Large intestine (tissue), 3 donors: ENCODE data around the gene KIRREL3. TPM values are rescaled to one million over a fixed set of nuclear protein-coding genes. Genes with fewer than 3 reads are reported as not detected.

ENCODE experiments used
- DNase-seq, 2 donors: peaks; one replicate each; pipeline versions ENCODE4 v3.0.0 to v3.0.0-alpha.2; 2013
- H3K27ac ChIP-seq: one replicate; pipeline ENCODE4 v1.5.1; 2013; ENCODE audit warnings: low read length
- H3K27me3 ChIP-seq: 2 replicates; pipeline ENCODE4 v1.6.1; 2013; ENCODE audit warnings: low read length; ENCODE audit not compliant: control insufficient read depth, insufficient read depth
- H3K36me3 ChIP-seq: 2 replicates; pipeline ENCODE4 v1.6.1; 2013; ENCODE audit warnings: low read length; ENCODE audit not compliant: control insufficient read depth, insufficient read depth
- H3K4me1 ChIP-seq: one replicate; pipeline ENCODE4 v1.6.1; 2013; ENCODE audit warnings: low read length; ENCODE audit not compliant: control insufficient read depth, insufficient read depth
- H3K4me3 ChIP-seq: one replicate; pipeline ENCODE4 v1.5.1; 2013; ENCODE audit warnings: low read length
- H3K9me3 ChIP-seq: one replicate; pipeline ENCODE4 v1.6.1; 2013; ENCODE audit warnings: mild to moderate bottlenecking, low read depth, low read length, moderate library complexity; ENCODE audit not compliant: control insufficient read depth
- WGBS: methylation state at CpG from one replicate; pipeline ENCODE4 v1.1.5; 2013; ENCODE audit warnings: low lambda C conversion rate; ENCODE audit not compliant: insufficient coverage; 5-methylcytosine and 5-hydroxymethylcytosine counted together
- polyA plus RNA-seq: library from polyadenylated mRNA; unstranded; fragments of 120-200 nt; gene quantifications from one replicate; pipeline ENCODE4 v1.2.1, GENCODE V29; 2013

The KIRREL3 gene
- polyA plus RNA-seq, 1 donor: 0.96 TPM

DNA sequence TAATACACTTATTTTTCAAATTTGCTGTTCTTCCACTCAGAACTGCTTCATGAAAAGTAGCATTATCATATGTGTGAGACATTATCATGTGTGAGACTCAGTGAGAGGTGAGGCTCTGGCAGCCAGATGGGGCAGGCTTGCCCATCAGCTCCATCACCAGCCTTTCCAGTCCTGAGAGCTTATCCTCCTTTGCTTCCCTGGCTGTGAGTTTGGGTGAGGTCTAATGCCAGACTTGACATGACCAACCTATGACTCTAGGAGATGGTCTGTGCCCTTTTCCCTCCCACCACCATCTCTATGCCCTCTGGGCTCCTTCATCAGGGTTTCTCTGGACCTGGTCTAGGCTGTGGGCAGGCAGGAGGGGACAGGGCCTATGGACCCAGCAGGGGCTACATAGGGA, 145.0 kb downstream of the KIRREL3 start:
- no peak overlapping the region for H3K27ac ChIP-seq
- no peaks in the 10 kb centered on the region for H3K4me1 ChIP-seq
- no peak for DNase-seq
- no peak overlapping the region for H3K4me3 ChIP-seq
- H3K9me3 ChIP-seq: no peaks in the 10 kb centered on the region
- no peaks in the 10 kb centered on the region for H3K27me3 ChIP-seq
- no peaks in the 10 kb centered on the region for H3K36me3 ChIP-seq

DNA sequence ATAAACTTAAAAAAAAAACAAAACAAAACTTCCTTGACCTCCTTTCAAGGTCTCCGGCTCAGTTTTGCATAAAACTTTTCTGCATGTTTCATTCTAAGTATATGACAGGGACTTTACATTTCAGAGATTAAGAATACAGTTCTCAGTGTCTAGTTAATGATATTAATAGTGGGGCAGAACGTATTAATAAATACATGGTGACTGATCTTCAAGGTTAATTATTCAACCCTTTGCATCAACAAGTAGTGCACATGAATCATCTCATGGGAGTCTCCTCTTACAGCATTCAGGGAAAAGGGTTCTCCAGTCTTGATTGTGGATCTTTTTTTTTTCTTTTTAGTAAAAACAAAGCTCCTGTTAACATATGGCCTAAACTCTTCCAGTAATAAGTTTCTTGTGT, 146.8 kb downstream of the KIRREL3 start:
- Histone ChIP-seq H3K4me3 (no peak overlapping the region), H3K27ac (no peak overlapping the region), H3K36me3 (no peaks in the 10 kb centered on the region), H3K27me3 (no peaks in the 10 kb centered on the region), H3K9me3 (no peaks in the 10 kb centered on the region), H3K4me1 (no peaks in the 10 kb centered on the region)
- no peak for DNase-seq
- WGBS: 57% methylated on average over 1 of the region's 2 CpGs

DNA sequence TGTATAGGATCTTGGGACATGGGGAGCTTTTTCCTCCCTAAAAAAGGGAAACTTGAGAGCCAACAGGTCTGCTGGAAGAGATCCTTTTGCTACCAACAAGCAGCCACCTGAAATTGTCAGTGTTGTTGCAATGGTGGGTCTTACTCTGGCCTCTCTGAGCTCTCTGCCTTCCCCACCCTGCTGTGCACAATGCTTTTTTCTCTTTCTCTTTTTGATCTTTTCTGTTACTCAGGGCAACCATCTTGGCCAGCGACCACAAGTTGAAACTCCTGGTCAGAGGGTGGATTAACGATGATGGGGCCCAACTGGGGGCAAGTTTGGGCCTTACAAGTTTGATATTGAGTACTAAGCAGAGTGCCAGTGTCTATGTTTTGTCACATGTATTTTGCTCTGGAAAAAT, 155.8 kb downstream of the KIRREL3 start:
- H3K27me3 ChIP-seq: no peaks in the 10 kb centered on the region
- H3K9me3 ChIP-seq: no peaks in the 10 kb centered on the region
- H3K4me3 ChIP-seq: no peak overlapping the region
- H3K36me3 ChIP-seq: no peaks in the 10 kb centered on the region
- no peak overlapping the region for H3K27ac ChIP-seq
- DNase-seq: no peak
- no peaks in the 10 kb centered on the region for H3K4me1 ChIP-seq
- no CpG with 5 or more reads among the region's 2 CpGs for WGBS

DNA sequence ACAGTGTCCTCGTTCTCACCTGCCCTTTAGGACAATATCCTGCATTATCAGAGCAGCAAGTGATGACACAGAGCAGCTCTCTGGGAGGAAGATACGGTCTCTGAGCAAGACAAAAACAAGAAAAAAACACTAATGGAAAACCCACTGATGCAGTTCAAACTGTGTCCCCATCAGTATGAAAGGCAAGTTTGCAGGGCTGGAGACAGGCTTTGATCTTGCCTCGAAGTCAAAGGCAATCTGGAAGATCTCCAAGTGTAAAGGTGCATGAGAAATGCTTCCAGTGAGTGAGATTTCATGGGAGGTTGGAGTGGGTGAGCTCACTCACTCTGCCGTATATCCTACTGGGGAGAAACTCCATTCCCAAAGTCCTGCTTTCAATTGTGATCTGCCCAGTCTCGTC, 157.5 kb downstream of the KIRREL3 start:
- H3K36me3 ChIP-seq: no peaks in the 10 kb centered on the region
- peaks cover 2% of the 10 kb centered on the region for H3K27me3 ChIP-seq
- H3K27ac ChIP-seq: no peak overlapping the region
- WGBS: 80% methylated on average over 1 of the region's 5 CpGs
- DNase-seq: no peak
- H3K9me3 ChIP-seq: no peaks in the 10 kb centered on the region
- H3K4me1 ChIP-seq: no peaks in the 10 kb centered on the region
- H3K4me3 ChIP-seq: no peak overlapping the region

DNA sequence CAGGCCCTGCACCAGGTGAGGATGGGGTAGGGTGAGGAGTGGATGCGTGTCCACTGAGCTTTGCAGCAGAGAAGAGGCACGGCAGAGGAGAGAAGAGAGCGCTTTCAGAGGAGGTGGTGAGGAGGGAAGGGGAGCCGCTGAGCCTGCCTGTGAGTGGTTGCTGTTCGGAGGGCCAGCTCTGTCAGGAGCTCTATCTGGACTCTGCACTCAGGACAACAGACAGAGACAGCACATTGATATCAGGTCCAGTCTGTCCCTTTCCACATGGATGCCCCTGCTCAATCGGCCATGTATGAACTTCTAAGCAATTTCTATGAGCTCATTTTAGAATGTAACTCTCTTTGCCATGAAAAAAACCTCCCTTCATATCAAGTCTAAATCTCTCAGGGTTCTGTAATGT, 158.6 kb downstream of the KIRREL3 start:
- Histone ChIP-seq H3K4me1 (no peaks in the 10 kb centered on the region), H3K9me3 (no peaks in the 10 kb centered on the region), H3K27ac (no peak overlapping the region), H3K4me3 (no peak overlapping the region), H3K36me3 (no peaks in the 10 kb centered on the region), H3K27me3 (peaks cover 2% of the 10 kb centered on the region)
- no peak for DNase-seq
- no CpG with 5 or more reads among the region's 6 CpGs for WGBS

DNA sequence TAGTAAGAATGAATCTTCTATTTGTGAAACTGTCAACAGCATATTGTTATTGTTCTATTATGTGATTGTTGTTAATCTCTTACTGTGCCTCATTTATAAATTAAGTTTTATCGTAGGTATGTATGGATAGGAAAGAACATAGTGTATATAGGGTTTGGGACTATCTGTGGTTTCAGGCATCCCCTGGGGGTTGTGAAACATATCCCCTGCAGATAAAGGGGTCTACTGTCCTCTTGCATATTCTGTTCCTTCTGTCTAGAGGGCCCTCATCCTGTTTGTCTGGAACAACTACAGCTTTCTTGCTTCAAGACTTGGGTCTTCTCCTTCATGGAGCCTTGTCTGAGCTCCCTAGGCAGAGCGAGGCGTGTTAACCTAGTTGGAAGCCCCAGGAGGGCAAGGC, 159.6 kb downstream of the KIRREL3 start:
- no peak overlapping the region for H3K4me3 ChIP-seq
- no peaks in the 10 kb centered on the region for H3K9me3 ChIP-seq
- no peaks in the 10 kb centered on the region for H3K4me1 ChIP-seq
- H3K27ac ChIP-seq: no peak overlapping the region
- no peak for DNase-seq
- peaks cover 5% of the 10 kb centered on the region for H3K27me3 ChIP-seq
- H3K36me3 ChIP-seq: no peaks in the 10 kb centered on the region
- no CpG with 5 or more reads among the region's 3 CpGs for WGBS

DNA sequence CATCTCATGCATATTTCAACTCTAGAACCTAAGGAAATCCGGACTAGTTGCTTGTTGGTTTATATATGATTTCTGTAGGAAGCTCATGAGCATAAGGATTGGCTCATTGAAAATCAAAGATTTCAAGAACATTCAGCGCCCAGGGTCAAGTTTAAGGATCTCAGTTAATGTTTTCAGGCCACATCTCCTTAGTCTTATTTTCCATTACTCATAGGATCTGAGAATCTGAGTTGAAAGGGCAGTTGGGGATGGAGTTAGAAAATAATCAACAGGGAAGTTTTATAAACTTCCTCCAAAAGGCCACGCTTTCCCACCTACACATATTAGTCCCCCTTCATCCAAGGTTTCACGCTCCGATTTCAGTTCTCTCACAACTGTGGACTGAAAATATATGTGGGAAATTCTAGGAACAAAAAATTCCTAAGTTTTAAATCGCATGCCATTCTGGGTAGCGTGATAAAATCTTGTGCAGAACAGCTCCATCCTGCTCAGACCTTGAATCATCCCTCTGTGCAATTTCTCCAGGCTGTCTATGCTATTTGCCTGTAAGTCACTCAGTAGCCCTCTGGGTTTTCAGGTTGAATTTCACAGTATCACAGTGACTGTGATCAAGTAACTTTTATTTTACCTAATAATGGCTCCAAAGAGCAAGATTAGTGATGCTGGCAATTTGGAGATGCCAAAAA, 160.2 kb downstream of the KIRREL3 start:
- Histone ChIP-seq H3K4me3 (no peak overlapping the region), H3K27me3 (peaks cover 5% of the 10 kb centered on the region), H3K9me3 (no peaks in the 10 kb centered on the region), H3K4me1 (no peaks in the 10 kb centered on the region), H3K27ac (no peak overlapping the region), H3K36me3 (no peaks in the 10 kb centered on the region)
- no peak for DNase-seq
- WGBS: 91% methylated on average over 4 of the region's 7 CpGs

DNA sequence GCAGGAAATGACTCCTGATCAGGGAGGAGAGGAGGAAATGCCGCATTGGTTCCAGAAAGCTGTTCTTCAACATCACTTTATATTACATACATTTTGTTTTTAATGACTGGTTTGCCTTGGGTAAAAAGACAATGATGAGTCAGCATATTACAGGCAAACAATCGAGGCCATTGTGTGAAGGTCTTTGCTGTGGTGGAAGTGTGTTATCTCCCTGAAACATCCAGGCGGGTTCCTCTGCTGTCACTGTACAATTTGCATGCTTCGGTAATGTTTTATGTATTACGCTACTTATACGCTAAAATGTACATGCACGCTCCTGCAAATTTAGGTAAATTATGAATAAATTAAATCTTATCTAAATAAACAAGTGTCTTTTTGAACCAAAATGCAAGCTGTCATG, 161.1 kb downstream of the KIRREL3 start:
- H3K27me3 ChIP-seq: peaks cover 5% of the 10 kb centered on the region
- no peak overlapping the region for H3K4me3 ChIP-seq
- H3K4me1 ChIP-seq: no peaks in the 10 kb centered on the region
- 40% methylated on average over 1 of the region's 7 CpGs for WGBS
- no peak for DNase-seq
- H3K36me3 ChIP-seq: no peaks in the 10 kb centered on the region
- H3K27ac ChIP-seq: no peak overlapping the region
- no peaks in the 10 kb centered on the region for H3K9me3 ChIP-seq

DNA sequence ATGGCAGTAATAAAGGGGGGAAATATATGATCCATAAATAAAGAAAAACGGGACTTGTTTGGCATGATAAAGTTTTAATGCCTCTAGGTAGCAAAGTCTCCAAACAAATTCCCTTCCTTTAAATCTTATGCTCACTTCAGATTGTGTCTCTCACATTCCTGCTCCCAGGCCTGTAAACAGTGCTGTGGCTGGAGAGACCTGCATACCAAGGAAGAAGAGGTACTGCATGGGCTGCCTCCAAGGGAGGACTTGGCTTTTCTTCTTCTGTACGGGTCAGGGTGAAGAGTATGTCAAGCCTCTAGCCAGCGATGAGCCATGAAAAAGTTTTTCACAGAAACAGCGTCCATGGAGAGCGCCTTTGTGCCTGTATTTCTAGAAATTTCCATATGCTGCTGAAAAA, 161.8 kb downstream of the KIRREL3 start:
- H3K9me3 ChIP-seq: no peaks in the 10 kb centered on the region
- no peak overlapping the region for H3K27ac ChIP-seq

DNA sequence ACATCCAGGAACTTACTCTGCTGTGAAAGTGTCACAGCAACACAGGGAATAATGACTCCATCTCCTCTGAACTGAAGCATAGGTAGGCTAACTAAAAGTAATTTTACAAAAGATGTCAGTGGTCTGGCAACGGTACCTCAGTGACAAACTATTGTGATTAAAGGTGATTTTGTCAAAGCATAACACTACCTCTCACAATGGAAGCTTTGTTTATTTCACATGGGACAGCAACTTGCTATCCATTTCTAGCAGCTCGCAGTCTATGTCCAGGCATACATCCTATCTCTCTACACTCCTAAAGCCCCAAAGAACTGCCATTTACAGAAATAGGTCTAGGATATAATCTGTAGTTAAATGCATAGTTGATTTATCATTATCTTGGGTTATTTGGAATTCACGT, 163.0 kb downstream of the KIRREL3 start:
- H3K27ac ChIP-seq: no peak overlapping the region
- peaks cover 5% of the 10 kb centered on the region for H3K27me3 ChIP-seq
- no peaks in the 10 kb centered on the region for H3K9me3 ChIP-seq
- no peaks in the 10 kb centered on the region for H3K36me3 ChIP-seq
- no peaks in the 10 kb centered on the region for H3K4me1 ChIP-seq
- DNase-seq: no peak
- no peak overlapping the region for H3K4me3 ChIP-seq
- WGBS: 90% methylated on average over 2 of the region's 3 CpGs

More for the DNA sequence above, 161.8 kb downstream of the KIRREL3 start:
- Histone ChIP-seq H3K27me3 (peaks cover 5% of the 10 kb centered on the region), H3K36me3 (no peaks in the 10 kb centered on the region), H3K4me1 (no peaks in the 10 kb centered on the region), H3K4me3 (no peak overlapping the region)
- WGBS: no CpG with 5 or more reads among the region's 5 CpGs
- no peak for DNase-seq

DNA sequence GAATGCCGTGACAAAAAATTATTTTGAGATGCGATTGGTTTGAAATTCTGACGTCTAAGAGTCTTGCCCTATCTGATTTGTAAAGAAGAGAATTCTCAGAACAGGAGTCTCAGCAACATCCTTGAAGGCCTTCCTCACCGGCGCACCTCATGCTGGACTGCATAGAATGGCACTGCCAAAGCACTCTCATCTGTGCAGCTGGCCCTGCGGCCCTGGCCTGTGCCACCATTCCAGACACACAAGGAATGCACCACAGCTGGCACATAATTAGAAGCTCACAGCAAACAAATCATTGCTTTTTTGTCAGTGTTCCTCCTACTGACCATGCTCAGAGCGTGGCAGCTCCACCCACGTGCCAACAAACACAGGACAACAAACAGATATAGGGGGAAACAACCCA, 166.0 kb downstream of the KIRREL3 start:
- H3K36me3 ChIP-seq: no peaks in the 10 kb centered on the region
- no peak overlapping the region for H3K27ac ChIP-seq
- H3K9me3 ChIP-seq: no peaks in the 10 kb centered on the region
- H3K27me3 ChIP-seq: peaks cover 8% of the 10 kb centered on the region
- no peak for DNase-seq
- no peaks in the 10 kb centered on the region for H3K4me1 ChIP-seq
- H3K4me3 ChIP-seq: no peak overlapping the region
- WGBS: no CpG with 5 or more reads among the region's 8 CpGs
